ENCODE results near the gene MAMDC4. TPM values are rescaled to one million over a fixed set of nuclear protein-coding genes. Genes with fewer than 3 reads are reported as not detected.

The MAMDC4 gene
- total RNA-seq, 2 donors from 2014 or later = 3.4 TPM

DNA sequence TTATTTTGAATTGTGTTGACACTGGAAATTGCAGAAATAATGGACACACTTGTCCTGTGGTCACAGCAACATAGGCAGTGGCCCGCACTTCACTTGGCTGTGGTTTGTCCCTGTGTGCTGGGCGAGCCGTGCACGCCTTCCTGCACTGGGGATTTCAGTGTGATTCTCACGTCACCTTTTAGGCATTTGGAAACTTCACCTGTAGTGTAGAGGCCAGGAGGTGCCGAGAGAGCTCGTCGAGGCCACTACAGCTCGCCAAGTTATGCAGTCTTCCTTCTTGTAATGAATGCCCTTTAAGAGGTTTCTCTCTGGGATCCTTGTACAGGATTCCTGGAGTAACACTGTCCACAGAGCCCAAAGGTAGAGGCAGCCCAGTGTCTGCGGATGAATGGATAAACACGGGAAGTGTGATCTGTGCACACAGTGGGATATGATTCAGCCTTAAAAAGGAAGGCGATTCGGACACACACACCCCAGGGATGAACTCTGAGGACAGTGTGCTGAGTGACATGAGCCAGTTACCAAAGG lies 48.9 kb downstream of the MAMDC4 start:
- H3K27ac Mint-ChIP-seq = peak overlapping the region; percentile 97
- DNase-seq (no peak), ATAC-seq (no peak)
- no peaks in the 10 kb centered on the region for H3K27me3 Mint-ChIP-seq
- H3K4me3 Mint-ChIP-seq = no peak overlapping the region
- no peaks in the 10 kb centered on the region for H3K9me3 ChIP-seq (ENCODE audit: control insufficient read depth, low read length, poor library complexity, severe bottlenecking)
- peaks cover 28% of the 10 kb centered on the region for H3K4me1 Mint-ChIP-seq
- no peaks in the 10 kb centered on the region for H3K36me3 Mint-ChIP-seq (ENCODE audit: low read depth)

DNA sequence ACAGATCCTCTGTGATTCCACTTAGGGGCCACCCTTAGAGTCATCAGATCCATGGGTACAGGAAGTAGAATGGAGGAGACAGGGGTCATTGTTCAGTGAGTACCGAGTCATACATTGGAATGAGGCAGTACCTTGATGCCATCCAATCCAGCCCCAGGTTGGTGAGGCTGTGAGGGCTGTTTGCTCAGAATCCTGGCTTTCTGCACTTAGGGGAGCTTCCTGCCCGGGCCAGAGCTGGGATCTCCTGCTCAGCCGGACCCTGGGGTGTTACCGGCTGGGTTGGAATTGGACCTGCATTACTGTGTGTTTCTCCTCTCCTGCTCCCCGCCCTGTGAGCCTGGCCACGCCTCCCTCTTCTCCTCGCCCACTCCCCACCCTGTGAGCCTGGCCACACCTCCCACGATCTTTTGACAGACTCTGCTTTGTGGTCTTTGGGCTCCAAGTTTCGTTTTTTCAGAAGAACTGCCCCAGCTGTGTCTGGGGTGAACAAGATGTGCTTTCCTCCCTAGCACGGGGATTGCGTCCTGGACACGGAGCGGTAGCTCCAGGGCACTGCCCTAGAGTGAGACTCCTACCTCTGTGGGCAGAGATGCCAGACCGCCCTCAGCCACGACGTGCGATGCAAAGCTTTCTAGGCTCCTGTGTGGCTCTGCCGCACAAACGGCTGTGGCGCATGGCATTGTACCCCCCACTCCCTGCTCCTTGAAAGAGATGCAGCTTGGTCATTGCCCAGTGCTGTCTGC lies 49.5 kb downstream of the MAMDC4 start:
- no peaks in the 10 kb centered on the region for H3K36me3 Mint-ChIP-seq (ENCODE audit: low read depth)
- peak overlapping the region; percentile 80 for H3K4me3 Mint-ChIP-seq
- peak overlapping the region; percentile 97 for H3K27ac Mint-ChIP-seq
- ATAC-seq (peak; percentile 62), DNase-seq (peak; percentile 52 to 71 (median 57))
- H3K4me1 Mint-ChIP-seq = peaks cover 31% of the 10 kb centered on the region
- no peaks in the 10 kb centered on the region for H3K27me3 Mint-ChIP-seq
- H3K9me3 ChIP-seq (ENCODE audit: control insufficient read depth, low read length, poor library complexity, severe bottlenecking) = no peaks in the 10 kb centered on the region

DNA sequence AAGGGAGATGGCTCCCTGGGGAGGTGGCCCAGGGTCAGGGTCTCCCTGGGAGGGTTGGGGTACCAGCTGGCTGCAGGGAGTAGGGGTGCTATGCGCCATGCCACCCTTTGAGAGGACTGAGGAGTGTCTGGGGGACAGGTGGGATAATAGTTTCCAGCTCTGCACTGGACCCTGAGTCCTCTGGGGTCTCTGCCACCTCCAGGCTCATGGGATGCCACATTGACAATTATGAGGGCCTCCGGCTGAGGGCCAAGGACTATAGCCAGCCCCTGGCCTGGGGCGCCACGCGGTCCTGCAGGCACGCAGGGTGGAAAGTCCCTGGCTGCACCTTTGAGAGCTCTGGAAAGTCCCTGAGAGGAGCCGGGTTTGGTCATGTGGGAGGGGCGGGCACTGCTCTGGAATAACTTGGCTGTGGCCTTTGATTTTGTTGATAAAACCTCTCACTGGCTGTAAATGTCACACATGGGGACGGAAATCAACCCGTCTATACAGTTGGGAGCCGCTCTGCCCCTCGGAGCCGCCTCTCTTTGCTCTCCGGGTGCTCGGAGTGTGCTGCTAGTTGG lies 50.2 kb downstream of the MAMDC4 start:
- Mint-ChIP-seq H3K4me3 (peak overlapping the region; percentile 80), H3K27me3 (no peaks in the 10 kb centered on the region), H3K4me1 (peaks cover 32% of the 10 kb centered on the region), H3K36me3 (ENCODE audit: low read depth) (no peaks in the 10 kb centered on the region), H3K27ac (peak overlapping the region; percentile 97)
- DNase-seq (peak; percentile 72 to 86 (median 77)), ATAC-seq (peak; percentile 93)
- H3K9me3 ChIP-seq (ENCODE audit: control insufficient read depth, low read length, poor library complexity, severe bottlenecking) = no peaks in the 10 kb centered on the region

DNA sequence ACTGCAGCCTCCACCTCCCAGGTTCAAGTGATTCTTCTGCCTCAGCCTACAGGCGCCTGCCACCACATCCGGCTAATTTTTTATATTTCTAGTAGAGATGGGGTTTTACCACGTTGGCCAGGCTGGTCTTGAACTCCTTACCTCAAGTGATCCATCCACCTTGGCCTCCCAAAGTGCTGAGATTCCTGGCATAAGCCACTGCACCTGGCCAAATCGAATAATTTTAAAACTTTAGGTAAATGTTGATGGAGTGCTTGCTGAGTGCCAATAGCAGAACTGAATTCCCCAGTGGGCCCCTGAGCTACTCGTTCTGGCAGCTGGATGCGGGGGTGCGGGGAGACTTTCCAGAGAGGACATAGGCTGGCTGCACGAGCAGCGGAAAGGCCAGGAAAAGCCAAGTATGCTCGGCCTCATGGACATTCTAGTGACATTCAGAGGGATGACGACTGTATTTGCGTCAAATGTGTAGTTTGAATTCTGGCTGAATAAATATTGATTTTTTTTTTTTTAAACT lies 51.0 kb downstream of the MAMDC4 start:
- Mint-ChIP-seq H3K4me3 (peak overlapping the region; percentile 45), H3K27ac (peak overlapping the region; percentile 97), H3K4me1 (peaks cover 33% of the 10 kb centered on the region), H3K27me3 (no peaks in the 10 kb centered on the region), H3K36me3 (ENCODE audit: low read depth) (no peaks in the 10 kb centered on the region)
- ATAC-seq = peak; percentile 14
- no peak for DNase-seq
- no peaks in the 10 kb centered on the region for H3K9me3 ChIP-seq (ENCODE audit: control insufficient read depth, low read length, poor library complexity, severe bottlenecking)

DNA sequence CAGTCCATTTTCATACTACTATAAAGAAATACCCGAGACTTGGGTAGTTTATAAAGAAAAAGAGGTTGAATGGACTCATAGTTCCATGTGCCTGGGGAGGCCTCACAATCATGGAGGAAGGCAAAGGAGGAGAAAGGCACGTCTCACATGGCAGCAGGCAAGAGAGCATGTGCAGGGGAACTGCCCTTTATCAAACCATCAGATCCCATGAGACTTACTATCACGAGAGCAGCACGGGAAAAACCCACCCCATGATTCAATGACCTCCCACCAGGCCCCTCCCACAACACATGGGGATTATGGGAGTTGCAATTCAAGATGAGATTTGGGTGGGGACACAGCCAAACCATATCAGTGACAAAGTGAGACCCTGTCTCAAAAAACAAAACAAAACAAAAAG lies 54.1 kb downstream of the MAMDC4 start:
- H3K4me3 Mint-ChIP-seq = no peak overlapping the region
- DNase-seq (no peak), ATAC-seq (no peak)
- peak overlapping the region; percentile 97 for H3K27ac Mint-ChIP-seq
- no peaks in the 10 kb centered on the region for H3K9me3 ChIP-seq (ENCODE audit: control insufficient read depth, low read length, poor library complexity, severe bottlenecking)
- H3K27me3 Mint-ChIP-seq = no peaks in the 10 kb centered on the region
- peaks cover 29% of the 10 kb centered on the region for H3K4me1 Mint-ChIP-seq
- no peaks in the 10 kb centered on the region for H3K36me3 Mint-ChIP-seq (ENCODE audit: low read depth)

DNA sequence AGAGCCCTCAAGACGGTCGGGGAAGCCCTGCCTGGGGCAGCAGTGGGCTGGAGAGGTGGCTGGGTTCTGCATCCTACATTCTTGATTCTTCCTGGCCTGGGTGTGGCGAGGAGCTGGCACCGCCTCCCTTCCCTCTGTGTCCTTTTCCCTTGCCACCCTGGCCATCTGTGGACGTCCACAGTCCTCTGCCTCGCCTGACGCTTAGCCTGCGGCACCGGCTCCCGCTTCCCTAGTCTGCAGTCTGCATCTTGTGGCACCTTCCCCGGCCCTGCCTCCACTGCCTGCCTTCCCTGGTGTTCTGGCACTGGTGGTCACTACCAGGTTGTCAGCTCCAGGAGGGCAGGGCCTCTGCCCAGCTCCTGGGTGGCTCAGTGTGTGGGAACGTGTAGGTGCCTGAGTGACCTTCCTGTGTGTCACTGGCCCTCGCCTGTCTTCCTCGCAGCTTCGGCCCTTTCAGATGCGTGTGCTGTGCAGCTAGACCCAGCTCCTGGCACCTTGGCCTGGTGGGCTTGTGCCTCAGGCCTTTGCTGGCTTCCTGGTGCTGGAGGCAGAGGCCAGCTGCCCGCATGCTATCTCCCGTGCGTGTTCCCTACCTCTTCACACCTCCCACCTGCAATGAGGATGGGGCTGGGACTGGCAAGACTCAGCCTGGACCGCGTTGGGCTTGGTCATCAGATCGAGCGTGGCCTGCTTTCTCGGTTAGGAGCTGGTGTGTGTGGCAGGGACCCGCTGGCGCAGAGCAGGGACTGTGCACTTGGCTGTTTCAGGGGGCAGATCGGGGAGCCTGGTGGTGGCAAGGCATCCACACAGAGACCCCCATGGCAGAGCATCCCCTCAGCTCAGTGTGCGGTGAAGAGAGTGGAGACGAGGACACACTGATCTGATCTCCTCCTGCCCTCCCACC lies 55.1 kb downstream of the MAMDC4 start:
- no peak for DNase-seq
- H3K9me3 ChIP-seq (ENCODE audit: control insufficient read depth, low read length, poor library complexity, severe bottlenecking) = no peaks in the 10 kb centered on the region
- H3K27me3 Mint-ChIP-seq = no peaks in the 10 kb centered on the region
- peak overlapping the region; percentile 97 for H3K27ac Mint-ChIP-seq
- ATAC-seq = no peak
- H3K4me3 Mint-ChIP-seq = no peak overlapping the region
- peaks cover 25% of the 10 kb centered on the region for H3K4me1 Mint-ChIP-seq
- no peaks in the 10 kb centered on the region for H3K36me3 Mint-ChIP-seq (ENCODE audit: low read depth)

Other genes with a start within 250 kb of the MAMDC4 start
- 1 to 10 TPM in 1 of 2 donors, not detected in 1; 5.7 TPM for gene EGFL7, start 189.4 kb upstream of the MAMDC4 start, total RNA-seq
- 1 to 10 TPM; 7.7 to 8.5 TPM for gene AGPAT2, start 164.9 kb upstream of the MAMDC4 start, total RNA-seq
- 1 to 10 TPM; 1.3 to 3.2 TPM for gene DIPK1B, start 139.8 kb upstream of the MAMDC4 start, total RNA-seq
- under 1 TPM in 1 of 2 donors, not detected in 1; 0.90 TPM for gene LCN10, start 109.4 kb upstream of the MAMDC4 start, total RNA-seq
- gene LCN6, start 103.8 kb upstream of the MAMDC4 start, total RNA-seq = not detected
- gene LCN8, start 94.1 kb upstream of the MAMDC4 start, total RNA-seq = under 1 TPM in 1 of 2 donors, not detected in 1; 0.65 TPM
- gene LCN15, start 87.8 kb upstream of the MAMDC4 start, total RNA-seq = not detected
- gene TMEM141, start 61.0 kb upstream of the MAMDC4 start, total RNA-seq = 10 to 100 TPM; 16.5 to 21.8 TPM
- 1 to 10 TPM; 1.8 to 2.2 TPM for gene CCDC183, start 56.0 kb upstream of the MAMDC4 start, total RNA-seq
- 10 to 100 TPM; 55.6 to 59.7 TPM for gene RABL6, start 44.4 kb upstream of the MAMDC4 start, total RNA-seq
- 1 to 10 TPM; 2.9 to 3.7 TPM for gene AJM1, start 9.9 kb upstream of the MAMDC4 start, total RNA-seq
- gene PHPT1, start 2.9 kb upstream of the MAMDC4 start, total RNA-seq = 10 to 100 TPM; 33.8 to 36.2 TPM
- 100 to 1,000 TPM; 212 to 224 TPM for gene EDF1, start 14.0 kb downstream of the MAMDC4 start, total RNA-seq
- 10 to 100 TPM; 20.8 to 21.4 TPM for gene TRAF2, start 34.2 kb downstream of the MAMDC4 start, total RNA-seq
- gene FBXW5, start 92.4 kb downstream of the MAMDC4 start, total RNA-seq = 10 to 100 TPM; 84.3 to 88.4 TPM
- 1 to 10 TPM; 1.4 to 2.7 TPM for gene C8G, start 92.9 kb downstream of the MAMDC4 start, total RNA-seq
- gene LCN12, start 99.9 kb downstream of the MAMDC4 start, total RNA-seq = 1 to 10 TPM; 2.6 to 4.2 TPM
- 100 to 1,000 TPM in 1 of 2 donors, 10 to 100 TPM in 1; 21.4 to 166 TPM for gene PTGDS, start 125.2 kb downstream of the MAMDC4 start, total RNA-seq
- 1 to 10 TPM in 1 of 2 donors, under 1 TPM in 1; 0.96 to 2.9 TPM for gene LCNL1, start 130.6 kb downstream of the MAMDC4 start, total RNA-seq
- 10 to 100 TPM; 85.7 to 89.9 TPM for gene PAXX, start 140.1 kb downstream of the MAMDC4 start, total RNA-seq
- 1 to 10 TPM; 1.9 to 2.1 TPM for gene CLIC3, start 144.2 kb downstream of the MAMDC4 start, total RNA-seq
- 100 to 1,000 TPM; 120 to 131 TPM for gene ABCA2, start 175.9 kb downstream of the MAMDC4 start, total RNA-seq
- gene FUT7, start 179.7 kb downstream of the MAMDC4 start, total RNA-seq = 10 to 100 TPM in 1 of 2 donors, 1 to 10 TPM in 1; 7.7 to 10.6 TPM
- gene NPDC1, start 193.8 kb downstream of the MAMDC4 start, total RNA-seq = 100 to 1,000 TPM; 139 to 202 TPM
- gene ENTPD2, start 201.7 kb downstream of the MAMDC4 start, total RNA-seq = under 1 TPM in 1 of 2 donors, not detected in 1; 0.20 TPM
- gene SAPCD2, start 218.2 kb downstream of the MAMDC4 start, total RNA-seq = under 1 TPM; 0.27 to 0.39 TPM
- 10 to 100 TPM in 1 of 2 donors, 1 to 10 TPM in 1; 9.3 to 10.2 TPM for gene UAP1L1, start 225.2 kb downstream of the MAMDC4 start, total RNA-seq
- gene MAN1B1, start 234.6 kb downstream of the MAMDC4 start, total RNA-seq = 10 to 100 TPM; 62.0 to 62.3 TPM

Data from T-helper 17 cell (primary cell).